A204.1 (cell line): ENCODE data around the gene OR6F1.
"Not testable (repeated sequence)": the region's sequence is repeated elsewhere in the genome, so short reads cannot be mapped to it uniquely, and the experiment has no call there.

Experiments used
- FAIRE-seq: peaks from 2 replicates; lab custom pipeline; 2012; peaks lifted over from hg19 to GRCh38; lab: Jason Lieb, UNC

OR6F1 gene

GRCh38 chr1:247716546-247716945 lies at the start of gene OR6F1:
OR6F1 (minus strand) TSS chr1:247716646; CDS start chr1:247712755, 3,891 bp downstream.
- no peak for FAIRE-seq

DNA sequence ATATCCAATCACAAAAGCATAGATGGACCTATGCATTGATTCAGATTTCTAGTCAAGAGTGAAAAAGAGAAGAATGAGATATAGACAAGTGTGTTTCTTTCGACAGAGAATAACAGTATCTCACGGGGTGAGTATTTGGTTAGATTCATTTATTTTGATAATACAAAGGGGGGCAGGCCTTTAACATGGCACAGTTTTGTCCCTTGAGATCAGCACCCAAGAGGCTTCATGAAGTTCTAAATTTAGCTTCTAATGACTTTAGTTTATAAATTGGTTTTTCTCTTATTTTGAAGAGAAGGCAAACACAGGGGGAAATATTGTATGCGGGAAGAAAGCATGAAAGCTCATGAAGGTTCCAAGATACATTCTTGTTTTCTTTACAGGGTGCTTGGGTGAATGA lies 44.0 kb upstream of the OR6F1 start, which contains the start of gene OR1C1:
TSS of gene OR1C1 (minus strand) at position 101 of the 400 bp plus-strand sequence. CDS start 2,150 bp downstream, outside the sequence.
- FAIRE-seq: no peak

GRCh38 chr1:247754311-247754710 lies 37.9 kb upstream of the OR6F1 start:
- not testable (repeated sequence) for FAIRE-seq

DNA sequence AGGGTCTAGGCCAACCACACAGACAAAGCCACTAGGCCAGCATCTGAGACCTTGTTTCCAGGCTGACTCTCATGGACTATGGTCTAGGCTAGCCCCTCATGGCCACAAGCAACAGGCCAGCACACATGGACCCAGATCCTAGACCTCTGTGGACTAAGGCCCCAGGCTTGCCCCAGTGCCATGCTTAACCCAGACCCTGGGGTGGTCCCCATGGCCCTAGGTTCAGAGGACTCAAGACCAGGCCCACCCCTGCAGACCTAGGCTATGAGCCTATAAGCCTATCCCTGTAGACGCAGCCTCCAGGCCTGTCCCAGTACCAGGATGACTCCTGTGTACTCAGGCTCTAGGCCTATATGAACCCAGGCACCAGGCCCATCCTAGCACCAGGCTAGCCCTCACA lies 33.4 kb upstream of the OR6F1 start:
- FAIRE-seq: no peak

GRCh38 chr1:247748041-247748440 lies 31.6 kb upstream of the OR6F1 start, which contains the start of gene OR14A2:
OR14A2 (minus strand) TSS chr1:247748141.
- no peak for FAIRE-seq

DNA sequence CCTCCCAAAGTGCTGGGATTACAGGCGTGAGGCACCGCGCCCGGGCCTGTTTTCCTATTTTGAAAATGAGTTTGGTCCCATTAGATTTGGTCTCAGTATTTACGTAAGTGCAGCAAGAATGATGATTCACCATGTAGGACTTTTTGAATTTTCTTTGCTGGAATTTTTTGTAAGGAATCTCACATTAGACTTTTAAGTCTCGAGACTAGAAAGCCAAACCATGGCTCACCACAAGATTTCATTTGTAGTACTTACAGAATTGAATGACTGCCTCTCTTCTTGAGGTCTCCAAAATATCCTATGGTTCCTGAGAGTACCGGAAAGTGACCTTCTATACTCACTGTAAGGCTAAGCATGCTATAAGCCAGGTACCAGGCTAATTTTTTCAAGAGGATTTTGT lies 31.2 kb upstream of the OR6F1 start:
- FAIRE-seq: no peak

GRCh38 chr1:247746391-247746935 lies 30.0 kb upstream of the OR6F1 start:
- FAIRE-seq: no peak

DNA sequence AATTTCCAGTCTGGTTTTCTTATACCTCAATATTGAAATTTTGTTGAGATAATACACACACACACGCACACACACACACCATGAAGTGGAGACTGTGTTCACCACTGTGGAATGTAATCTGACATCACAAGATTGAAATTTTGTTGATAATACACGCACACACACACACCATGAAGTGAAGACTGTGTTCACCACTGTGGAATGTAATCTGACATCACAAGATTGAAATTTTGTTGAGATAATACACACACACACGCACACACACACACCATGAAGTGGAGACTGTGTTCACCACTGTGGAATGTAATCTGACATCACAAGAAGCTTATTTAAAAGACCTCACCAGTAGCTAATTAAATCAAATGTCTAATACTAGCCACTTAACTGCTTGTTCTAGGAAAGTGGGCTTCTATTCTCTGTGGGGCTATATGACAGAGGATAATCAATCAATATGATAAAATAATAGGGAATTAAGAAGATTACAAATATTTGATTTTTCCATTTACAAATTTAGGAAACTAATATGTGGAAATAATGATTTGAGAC lies 25.8 kb upstream of the OR6F1 start:
- FAIRE-seq: not testable (repeated sequence)

DNA sequence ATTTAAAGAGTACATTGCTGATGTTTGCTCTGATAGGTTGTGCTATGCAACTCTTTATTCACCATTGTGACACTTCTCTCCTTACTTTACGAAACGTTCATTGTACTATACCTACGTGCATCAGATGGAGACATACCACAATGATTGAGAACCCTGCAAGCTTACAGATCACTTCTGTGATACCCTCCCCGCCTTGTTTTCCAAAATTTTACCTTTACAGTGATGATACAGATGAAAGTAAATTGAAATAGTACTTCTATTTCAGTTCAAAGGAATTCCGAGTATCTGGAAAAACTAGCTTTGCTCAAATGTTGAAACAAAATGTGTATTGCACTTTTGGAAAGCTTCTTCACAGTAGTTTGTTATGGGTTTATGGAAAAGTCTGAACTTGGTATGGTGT lies 25.3 kb upstream of the OR6F1 start:
- no peak for FAIRE-seq

GRCh38 chr1:247740721-247741120 lies 24.3 kb upstream of the OR6F1 start:
- no peak for FAIRE-seq

GRCh38 chr1:247738315-247738714 lies 21.9 kb upstream of the OR6F1 start, which contains the start of gene OR14K1:
OR14K1 (plus strand) TSS chr1:247738615; CDS start chr1:247738615, 0 bp downstream.
- no peak for FAIRE-seq

- FAIRE-seq: peak; percentile 16
Observed at GRCh38 chr1:247721222-247721621, 4.8 kb upstream of the OR6F1 start.

DNA sequence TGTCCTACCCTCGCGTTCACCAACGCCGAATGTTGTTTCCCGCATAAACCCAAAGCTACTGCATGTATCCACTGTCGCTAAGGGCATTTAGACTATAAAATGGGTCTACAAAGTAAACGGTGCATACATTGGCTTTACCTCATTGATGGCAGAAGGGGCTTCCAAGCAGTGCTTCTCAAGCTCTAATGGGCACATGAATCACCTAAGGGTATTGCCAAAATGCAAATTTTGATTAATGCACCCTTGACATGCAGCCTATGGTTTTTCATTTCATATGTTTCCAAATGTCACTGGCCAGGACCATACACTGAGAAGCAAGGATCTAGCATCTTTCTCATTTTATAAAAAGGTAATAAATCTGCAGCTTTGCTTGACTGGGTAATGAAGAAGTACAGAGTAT lies 2.7 kb downstream of the OR6F1 start:
- FAIRE-seq: no peak

DNA sequence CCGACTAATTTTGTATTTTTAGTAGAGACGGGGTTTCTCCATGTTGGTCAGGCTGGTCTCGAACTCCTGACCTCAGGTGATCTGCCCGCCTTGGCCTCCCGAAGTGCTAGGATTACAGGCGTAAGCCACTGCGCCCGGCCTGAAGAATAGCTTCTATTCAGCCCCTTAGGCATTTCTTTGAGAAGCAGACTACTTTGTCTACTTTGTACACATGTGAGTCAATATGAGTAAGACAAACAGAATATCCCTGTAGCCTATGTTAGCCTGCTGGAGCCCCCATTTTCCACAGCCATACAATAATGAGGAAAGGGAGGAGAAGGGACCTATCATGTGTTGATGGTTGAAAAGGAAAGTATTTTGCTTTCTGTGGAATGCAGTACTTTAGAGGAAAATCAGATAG lies 5.8 kb downstream of the OR6F1 start:
- not testable (repeated sequence) for FAIRE-seq

DNA sequence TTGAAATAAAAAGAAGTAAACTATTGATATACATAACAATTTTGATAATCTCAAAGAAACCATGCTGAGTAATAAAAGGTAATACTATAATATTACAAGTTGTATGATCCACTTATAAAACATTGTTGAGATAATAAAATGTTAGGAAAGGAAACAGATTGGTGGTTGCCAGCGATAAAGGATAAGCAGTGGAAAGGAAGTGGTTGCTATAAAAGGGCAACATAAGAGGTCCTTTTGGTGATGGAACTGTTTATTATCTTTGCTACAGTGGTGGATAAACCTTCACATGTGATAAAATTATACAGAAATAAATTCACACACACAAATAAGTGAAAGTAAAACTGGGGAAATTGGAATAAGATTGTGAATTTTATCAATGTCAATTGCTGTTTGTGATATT lies 15.1 kb downstream of the OR6F1 start:
- no peak for FAIRE-seq

GRCh38 chr1:247681288-247681897 lies 35.1 kb downstream of the OR6F1 start:
- FAIRE-seq: peak; percentile 83

- no peak for FAIRE-seq
Observed at GRCh38 chr1:247680171-247680570, 36.3 kb downstream of the OR6F1 start.

GRCh38 chr1:247679639-247680038 lies 36.8 kb downstream of the OR6F1 start, which contains the start of gene OR13G1:
OR13G1 (minus strand) TSS chr1:247679739; CDS start chr1:247673041, 6,698 bp downstream.
- no peak for FAIRE-seq

DNA sequence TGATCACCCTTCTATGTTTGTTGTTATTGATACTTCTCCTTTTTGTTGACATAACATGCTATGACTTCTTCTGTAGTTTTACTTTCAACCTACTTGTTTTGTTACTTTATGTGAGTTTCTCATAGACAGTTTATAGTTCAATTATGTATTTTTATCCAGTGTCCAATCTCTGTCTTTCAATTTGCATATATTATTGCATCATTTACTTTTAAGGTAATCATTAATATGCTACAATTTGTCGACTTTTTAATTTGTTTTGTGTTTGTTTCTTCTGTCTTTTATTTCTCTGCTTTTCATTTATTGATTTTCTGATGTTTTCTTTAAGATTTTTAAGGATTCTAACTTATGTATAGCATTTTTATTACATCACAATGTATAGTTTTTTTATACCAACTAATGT lies 47.2 kb downstream of the OR6F1 start:
- peak; percentile 75 for FAIRE-seq
